GM21526 (cell line): ENCODE measurements around the gene GPR108.
"Not testable (repeated sequence)": the region's sequence is repeated elsewhere in the genome, so short reads cannot be mapped to it uniquely, and the experiment has no call there.

Experiments used
- ATAC-seq: cut with Tn5 transposase; IDR thresholded peaks from one replicate; pipeline ENCODE4 v1.9.1; 2021; ENCODE audit warnings: moderate library complexity; ENCODE audit not compliant: unreplicated experiment, low FRiP score

The GPR108 gene

DNA sequence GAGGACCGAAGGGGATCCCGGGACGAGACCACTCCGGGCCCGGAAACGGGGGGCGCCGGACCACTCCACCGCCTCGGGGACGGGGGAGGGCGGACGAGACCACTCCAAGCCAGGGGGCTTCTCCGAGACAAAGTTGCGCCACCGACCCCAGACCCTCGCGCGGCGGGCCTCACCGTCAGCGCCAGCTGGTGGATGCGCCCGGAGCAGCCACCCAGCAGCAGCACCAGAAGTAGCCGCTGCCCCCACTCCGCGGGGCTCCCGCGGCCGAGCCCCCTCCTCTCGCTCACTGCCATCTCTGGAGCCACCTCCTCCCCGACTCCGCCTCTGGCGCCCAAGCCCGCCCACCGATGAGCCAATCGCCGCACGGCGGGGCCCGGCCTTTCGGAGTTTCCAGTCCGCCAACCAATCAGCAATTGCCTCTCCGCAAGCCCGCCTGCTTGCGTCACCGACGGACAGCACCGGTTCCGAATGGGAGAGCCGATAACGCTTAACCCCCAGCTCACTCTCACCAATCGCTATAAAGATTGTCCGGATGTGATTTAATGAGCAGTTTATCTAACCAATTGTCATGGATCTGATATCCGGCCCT lies at the start of gene GPR108:
GPR108 (minus strand) TSS at position 297 of the 589 bp plus-strand sequence; CDS start at position 293, 4 bp downstream.
- ATAC-seq: peak; percentile 53

DNA sequence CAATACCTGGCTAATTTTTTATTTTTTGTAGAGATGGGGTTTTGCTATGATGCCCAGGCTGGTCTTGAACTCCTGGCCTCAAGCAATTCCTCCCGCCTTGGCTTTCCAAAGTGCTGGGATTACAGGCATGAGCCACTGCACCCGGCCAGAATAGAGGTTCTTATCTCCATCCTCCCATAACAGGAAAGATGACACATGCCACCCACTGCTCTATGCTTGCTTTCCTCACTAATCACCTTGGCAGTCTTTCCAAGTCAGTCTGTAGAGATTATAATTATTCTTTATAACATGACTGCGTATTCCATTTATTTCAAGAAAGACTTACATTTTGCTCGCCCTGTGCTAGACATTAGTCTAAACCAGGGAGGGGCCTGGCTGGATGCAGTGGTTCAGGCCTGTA lies 41.8 kb upstream of the GPR108 start:
- no peak for ATAC-seq

DNA sequence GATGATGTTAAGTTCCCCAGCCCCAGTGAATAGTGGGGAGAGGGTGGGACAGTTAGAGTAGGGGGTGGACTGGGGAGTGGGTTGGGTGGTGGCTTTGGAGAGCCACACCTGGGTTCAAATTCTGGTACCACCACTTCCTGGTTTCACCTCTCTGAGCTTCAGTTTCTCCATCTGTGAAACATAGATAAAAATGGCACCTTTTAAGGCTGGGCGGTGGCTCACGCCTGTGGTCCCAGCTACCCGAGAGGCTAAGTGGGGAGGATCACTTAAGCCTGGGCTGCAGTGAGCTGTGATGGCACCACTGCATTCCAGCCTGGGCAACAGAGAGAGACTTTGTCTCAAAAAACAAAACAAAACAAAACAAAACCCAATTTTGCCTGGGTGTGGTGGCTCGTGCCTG lies 41.0 kb upstream of the GPR108 start:
- ATAC-seq: no peak

DNA sequence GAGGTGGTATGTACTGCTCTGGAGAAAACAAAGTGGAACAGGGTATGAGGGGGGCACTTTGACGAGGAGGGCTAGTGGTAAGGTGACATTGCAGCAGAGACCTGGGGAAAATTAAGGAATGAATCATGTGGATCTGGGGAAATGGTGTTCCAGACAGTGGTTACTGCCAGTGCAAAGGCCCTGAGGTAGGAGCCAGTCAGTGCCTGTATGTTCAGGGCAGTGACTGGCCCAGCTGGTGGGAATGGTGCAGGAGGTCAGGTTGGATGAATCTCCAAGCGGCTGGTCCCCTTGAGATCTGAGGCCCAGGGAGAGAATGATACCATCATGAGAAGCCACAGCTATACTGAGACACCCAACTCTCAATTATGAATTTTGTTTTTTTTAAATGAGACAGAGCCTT lies 40.1 kb upstream of the GPR108 start:
- ATAC-seq: no peak

DNA sequence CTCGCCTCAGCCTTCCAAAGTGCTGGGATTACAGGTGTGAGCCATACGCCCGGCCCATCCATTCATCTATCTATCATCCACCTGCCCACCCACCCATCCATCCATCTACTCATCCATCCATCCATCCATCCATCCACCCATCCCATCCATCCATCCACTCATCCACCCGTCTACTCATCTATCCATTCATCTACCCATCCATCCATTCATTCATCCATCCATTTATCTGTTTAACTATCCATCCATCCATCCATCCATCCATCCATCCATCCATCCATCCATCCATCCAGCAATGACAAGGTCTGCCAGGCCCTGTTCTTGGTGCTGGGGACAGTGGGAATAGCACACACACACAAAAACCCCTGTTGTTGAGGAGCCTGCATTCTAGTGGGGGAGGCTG lies 39.6 kb upstream of the GPR108 start:
- ATAC-seq: no peak

DNA sequence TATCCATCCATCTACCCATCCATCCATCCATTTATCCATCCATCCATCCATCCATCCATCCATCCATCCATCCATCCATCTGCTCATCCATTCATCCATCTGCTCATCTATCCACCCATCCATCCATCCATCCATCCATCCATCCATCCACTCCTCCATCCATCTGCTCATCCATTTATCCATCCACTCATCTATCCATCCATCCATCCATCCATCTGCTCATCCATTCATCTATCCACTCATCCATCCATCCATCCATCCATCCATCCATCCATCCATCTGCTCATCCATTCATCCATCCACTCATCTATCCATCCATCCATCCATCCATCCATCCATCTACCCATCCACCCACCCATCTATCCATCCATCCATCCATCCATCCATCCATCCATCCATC lies 38.7 kb upstream of the GPR108 start:
- not testable (repeated sequence) for ATAC-seq

DNA sequence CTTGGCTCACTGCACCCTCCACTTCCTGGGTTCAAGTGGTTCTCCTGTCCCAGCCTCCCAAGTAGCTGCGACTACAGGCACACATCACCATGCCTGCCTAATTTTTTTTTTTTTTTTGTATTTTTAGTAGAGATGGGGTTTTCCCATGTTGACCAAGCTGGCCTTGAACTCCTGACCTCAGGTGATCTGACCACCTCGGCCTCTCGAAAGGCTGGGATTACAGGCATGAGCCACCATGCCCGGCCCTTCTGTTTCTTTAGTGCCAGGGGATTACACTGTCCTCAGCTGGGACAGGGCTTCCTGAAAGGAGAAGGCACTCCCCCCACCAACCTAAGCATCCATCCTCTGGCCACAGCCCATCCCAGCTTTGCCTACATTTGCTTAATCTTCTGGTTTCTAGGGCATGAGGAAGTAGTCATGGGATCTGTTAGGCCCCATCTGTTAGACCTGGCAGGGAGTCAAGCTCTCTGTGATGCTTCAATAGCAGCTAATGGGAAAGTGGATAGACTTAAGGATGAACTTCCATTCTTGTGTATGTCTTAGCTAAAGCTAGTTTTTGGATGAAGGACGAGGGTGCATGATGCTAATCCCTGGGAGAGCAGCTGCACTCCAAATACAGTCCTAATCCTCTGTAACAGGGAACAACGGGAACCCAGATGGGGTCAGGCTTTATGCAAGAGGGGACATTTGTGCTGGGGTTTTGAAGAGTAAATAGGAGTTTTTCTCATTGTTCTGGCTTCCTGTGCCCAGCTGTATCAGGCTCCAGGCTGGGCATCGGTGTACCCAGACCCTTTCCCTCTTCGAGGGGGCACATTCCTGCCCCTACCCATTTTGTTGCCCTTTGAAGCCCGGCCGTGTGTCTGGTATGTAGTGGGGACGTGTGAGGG lies 37.7 kb upstream of the GPR108 start:
- no peak for ATAC-seq

DNA sequence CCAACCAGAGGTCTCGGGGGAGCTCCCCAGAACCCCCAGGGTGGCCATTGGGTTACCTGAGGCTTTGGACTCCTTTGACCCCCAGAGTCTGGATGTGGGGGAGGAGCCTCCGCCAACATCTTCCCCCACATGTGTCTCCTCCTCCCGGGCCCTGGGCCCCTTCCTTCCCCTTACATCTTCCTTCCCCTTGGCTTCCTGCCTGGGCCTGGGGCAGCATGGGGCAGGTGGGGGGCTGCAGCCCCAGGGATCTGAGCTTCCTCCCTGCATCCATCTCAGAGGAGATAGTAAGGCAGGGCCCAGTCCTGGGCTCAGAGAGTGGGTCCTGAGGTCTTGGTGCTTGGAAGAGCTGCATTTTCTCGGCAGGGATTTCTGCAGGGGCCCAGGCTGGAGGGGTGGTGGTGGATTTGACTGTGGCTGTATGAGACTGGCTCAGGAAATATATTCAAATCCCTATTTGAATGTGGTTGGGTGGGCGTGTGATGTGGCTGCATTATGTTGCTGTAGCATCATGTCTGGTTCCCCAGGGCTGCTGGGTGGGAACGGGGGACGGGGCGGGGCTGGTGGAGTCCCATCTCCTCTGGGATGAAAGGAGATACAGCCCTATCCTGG lies 36.0 kb upstream of the GPR108 start:
- ATAC-seq: no peak

DNA sequence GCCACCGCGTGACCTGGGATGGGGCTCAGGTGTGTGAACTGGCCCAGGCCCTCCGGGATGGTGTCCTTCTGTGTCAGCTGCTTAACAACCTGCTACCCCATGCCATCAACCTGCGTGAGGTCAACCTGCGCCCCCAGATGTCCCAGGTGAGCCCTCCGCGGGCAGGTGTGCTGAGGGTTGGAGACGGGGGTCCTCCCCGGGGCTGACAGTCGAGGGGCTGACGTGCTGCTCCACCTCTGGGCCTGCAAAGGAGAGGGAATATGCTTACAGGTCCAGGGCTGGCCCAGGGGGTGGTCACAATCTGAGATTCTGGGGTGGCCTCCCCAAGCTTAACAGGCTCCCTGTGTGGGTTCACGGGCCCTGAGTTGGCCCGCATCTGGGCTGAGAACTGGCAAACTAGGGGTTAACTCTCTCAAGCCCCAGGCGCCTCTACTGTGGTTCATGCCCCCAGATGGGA lies 35.5 kb upstream of the GPR108 start:
- ATAC-seq: no peak

DNA sequence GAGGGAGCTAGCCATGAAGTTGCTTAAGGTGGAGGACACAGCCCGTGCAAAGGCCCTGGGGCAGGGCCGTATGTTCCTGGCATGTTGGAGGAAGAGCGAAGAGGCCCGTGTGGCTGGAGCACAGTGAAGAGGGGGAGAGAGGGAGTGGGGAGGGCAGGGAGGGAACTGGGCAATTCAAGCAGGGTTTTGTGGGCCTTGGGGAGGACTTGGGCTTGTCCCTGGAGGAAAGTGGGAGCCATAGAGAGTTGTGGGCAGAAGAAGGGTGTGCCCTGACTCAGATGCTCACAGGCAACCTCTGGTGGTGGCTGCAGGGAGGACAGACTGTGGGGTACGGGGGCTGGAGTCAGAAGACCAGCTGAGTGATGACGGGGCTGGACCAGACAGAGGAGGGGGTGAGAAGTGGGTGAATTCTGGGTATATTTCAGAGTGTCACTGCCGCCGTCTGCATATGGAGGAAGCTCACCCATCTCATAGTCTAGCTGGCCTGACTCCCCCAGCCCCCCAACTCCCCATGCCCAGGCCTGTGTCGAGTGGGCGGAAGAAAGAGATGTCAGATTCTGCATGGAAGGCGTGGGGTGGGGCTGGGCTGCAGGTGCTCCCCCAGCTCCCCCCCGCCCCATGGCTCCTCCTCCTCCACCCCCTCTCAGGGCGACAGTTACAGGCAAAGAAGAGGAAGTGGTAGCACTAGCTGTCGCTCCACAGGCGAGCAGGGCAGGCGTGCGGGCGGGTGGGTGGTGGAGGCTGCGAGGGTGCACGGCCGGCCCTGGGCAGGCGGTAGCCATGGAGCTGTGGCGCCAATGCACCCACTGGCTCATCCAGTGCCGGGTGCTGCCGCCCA lies 34.9 kb upstream of the GPR108 start, which contains the start of gene VAV1:
VAV1 (plus strand) TSS at position 681 of the 838 bp plus-strand sequence; CDS start at position 781, 100 bp downstream.
- ATAC-seq: no peak

DNA sequence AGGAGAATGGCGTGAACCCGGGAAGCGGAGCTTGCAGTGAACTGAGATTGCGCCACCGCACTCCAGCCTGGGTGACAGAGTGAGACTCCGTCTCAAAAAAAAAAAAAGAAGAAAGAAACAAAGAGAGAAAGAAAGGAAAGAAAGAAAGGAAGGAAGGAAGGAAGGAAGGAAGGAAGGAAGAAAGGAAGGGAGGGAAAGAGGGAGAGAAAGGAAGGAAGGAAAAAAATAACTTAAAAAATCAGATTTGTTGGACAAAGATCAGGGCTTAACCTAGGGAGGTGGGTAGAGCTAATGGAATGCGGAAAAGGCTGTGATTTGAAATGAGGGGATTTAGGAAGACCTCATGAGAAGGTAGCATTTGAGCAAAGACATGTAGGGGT lies 34.3 kb upstream of the GPR108 start:
- not testable (repeated sequence) for ATAC-seq

DNA sequence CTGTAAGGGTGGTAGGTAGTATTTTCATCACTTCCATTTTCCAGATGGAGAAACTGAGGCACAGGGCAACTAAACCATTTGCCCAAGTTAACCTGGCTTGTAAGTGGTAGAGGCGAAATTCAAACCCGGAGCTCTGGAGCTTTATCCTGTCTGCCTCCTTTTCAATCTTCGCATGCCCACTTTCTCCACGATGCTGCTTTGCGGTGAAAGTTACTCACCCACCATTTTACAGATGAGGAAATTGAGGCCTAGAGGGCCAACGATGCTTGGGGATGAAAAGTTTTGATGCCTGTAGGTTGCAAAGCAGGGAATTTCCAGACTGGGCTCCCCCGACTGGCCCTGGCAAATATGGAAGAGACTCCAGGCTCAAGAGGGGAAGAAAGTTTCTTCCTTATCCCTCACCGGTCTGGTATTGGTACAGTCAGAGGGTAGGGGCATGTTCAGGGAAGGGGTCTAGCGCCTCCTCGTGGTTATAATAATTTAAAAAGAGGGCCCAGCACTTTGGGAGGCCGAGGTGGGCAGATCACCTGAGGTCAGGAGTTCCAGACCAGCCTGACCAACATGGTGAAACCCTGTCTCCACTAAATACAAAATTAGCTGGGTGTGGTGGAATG lies 31.7 kb upstream of the GPR108 start:
- ATAC-seq: no peak

DNA sequence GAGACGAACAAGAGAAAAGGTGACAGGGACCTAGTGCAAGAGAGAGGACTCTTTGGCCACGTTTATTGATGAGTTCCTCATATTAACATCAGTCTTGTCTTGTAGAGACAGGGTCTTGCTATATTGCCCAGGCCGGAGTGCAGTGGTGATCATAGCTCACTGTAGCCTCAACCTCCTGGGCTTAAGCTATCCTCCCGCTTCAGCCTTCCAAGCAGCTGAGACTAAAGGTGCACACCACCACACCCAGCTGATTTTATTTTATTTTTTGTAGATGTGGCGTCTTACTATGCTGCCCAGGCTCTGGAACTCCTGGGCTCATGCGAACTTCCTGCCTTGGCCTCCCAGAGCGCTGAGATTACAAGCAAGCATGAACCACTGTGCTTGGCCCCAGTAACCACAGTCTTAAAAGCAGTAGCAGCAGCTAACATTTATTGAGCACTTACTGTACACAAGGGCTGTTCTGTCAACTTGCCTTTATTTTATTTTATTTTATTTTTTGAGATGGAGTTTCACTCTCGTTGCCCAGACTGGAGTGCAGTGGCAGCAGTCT lies 30.9 kb upstream of the GPR108 start:
- no peak for ATAC-seq

DNA sequence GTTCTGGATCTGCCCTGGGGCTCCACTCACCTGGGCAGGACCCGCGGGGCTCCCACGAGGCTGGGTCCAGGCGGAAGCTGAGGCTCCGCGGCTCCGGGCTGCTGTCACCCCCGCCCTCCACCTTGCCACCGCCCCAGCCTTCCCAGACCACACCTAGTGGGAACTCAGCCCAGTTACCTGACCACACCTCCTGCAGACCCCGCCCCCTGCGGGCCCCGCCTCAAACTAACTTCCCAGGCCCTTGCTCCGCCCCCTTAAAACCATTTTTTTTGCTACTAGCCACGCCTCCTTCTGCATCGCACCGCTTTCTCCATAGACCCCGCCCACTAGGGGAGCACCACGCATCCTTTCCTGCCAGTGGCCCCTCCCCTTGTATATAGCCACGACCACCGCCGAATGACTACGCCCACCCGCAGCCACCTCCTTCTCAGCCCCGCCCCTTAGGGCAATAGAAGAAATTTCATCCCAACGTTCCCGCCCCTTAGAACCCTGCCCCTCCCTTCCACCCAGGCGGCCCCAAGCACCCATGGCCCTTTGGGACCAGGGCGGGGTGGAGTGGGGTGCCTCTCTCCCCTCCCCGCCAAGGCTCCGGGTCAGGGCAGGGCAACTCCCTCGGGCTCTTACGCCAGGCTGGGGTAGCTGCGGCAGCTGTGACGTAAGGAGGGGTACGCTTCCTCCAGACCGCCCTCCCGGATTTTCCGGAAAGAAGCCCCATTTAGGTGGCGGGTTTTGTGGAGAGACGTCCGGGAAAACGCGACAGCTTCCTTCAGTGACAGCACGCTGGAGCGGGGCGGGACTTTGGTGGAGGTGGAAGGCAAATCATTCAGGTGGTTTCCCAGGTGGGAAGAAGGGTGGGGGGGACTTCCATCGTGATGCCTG lies 30.2 kb upstream of the GPR108 start, which contains the start of gene SH2D3A:
SH2D3A (minus strand) TSS at position 79 of the 879 bp plus-strand sequence. CDS start 3,687 bp downstream, outside the sequence.
- ATAC-seq: peak; percentile 49

DNA sequence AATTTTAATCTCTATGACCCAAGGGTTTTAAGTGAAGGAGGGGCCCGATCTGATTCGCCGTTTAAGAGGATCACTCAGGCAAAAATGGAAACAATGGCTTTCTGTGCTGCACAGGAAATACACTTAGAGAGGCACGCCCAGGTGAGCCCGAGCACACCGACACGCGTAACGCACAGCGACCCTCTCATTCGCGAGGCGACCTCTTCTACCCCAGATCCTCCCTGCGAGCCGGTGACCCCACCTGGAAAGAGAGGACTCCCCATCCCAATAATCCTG lies 29.6 kb upstream of the GPR108 start:
- peak; percentile 23 for ATAC-seq

DNA sequence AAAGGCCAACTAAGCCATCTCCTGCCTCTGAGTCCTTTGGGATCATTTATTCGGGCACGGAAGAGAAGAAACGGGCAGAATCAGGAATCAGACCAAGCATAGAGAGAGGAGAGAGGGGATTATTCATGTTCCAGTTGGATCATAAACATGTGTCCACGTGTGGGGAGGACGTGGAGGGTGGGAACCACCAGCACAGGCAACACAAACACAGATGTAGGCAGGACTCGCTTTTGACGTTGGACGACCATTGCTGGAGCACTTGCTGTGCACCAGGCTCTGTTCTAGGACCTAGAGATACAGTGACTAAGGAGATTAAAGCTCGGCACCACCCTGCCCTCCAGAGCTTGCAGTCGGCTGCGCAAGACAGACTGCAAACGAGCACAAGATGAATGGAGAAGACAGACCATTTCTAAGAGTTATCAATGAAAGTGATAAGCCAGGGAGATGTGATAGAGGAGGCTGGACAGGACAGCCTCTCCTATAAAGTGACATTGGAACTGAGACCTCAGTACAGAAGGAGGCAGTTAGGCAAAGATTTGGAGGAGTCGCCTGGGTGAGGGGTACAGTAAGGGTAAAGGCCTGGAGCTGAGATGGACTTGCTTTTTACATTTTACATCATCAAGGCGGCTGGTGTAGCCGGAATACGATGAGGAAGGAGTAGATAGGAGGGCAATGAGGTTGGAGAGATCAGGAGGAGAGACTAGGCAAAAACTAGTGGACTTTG lies 29.1 kb upstream of the GPR108 start:
- no peak for ATAC-seq

DNA sequence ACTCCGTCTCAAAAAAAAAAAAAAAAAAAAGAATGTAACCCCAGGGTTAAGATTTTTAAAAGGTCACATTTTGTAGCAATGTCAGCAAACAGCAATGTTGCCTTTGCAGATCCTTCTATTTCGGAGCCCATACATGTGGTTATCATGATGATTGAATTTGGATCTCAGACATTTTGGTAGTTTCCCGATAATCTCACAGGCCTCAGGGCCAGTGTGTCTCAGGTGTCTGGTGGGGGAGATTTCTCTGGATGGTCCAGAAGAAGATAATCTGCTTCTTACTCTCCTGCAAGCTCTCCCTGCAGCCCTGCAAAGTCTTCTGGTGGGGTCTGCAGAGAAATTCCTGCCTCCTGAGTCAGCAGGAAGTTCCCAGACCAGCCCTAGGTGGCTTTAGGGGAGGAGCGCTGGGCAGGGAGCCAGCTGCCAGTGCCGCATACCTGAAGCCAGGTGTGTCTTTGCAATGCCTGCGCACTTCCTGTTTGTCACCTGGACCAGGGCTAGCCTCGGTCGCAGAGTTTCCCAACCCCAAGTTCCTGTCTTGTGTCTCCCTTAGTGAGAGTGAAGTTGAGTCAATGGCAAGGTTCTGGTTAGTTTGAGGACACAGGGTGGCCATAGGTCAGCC lies 28.5 kb upstream of the GPR108 start:
- ATAC-seq: no peak

DNA sequence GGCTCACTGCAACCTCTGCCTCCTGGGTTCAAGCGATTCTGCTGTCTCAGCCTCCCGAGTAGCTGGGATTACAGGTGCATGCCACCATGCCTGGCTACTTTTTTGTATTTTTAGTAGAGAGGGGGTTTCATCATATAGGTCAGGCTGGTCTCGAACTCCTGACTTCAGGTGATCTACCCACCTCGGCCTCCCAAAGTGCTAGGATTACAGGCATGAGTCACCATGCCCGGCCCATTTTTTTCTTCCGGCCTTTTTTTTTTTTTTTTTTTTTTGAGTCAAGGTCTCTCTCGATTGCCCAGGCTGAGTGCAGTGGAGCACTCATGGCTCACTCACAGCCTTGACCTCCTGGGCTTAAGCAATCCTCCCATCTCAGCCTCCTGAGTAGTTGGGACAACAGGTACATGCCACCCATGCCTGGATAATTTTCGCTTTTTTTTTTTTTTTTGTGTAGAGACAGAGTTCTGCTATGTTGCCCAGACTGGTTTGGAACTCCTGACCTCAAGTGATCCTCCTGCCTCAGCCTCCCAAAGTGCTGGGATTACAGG lies 24.9 kb upstream of the GPR108 start:
- ATAC-seq: not testable (repeated sequence)
